Lower leg skin (tissue), 3 donors: ENCODE measurements around the gene TIPIN.

ENCODE experiments used
- POLR2A ChIP-seq, 2 donors: fragments of 450-650 bp; IDR thresholded peaks; one replicate each; pipeline ENCODE4 v1.6.1; 2016 to 2017; ENCODE audit warnings: antibody characterized with exemption in 2 of 2, mild to moderate bottlenecking in 1 of 2, moderate library complexity in 1 of 2
- TF ChIP-seq, protein P1 (sequence below), 3 donors: fragments of 450-650 bp; IDR thresholded peaks; one replicate each; pipeline ENCODE4 v1.5.1; 2016; ENCODE audit warnings: antibody characterized with exemption in 3 of 3, mild to moderate bottlenecking in 3 of 3, moderate library complexity in 2 of 3

DNA sequence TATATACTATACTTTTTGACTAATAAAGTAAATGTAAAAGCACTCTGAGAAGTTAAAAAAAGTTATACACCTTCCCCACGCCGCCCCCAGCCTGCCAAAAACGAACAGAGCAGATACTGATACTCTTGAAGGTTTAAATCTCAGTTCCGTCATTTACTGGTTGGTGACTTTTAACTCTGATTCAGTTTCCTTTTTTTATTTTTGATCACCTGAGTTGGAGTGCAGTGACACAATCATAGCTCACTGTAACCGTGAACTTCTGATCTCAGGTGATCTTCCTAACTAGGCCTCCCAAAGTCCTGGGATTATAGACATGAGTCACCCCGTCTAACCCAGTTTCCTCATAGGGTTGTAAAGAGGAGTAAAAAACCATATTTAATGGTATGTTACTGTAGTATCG is 3.3 kb upstream of the TIPIN start:
- TF ChIP-seq POLR2A (IDR thresholded peaks at IDR 0.05), result no peak
- TF ChIP-seq, protein P1, sequence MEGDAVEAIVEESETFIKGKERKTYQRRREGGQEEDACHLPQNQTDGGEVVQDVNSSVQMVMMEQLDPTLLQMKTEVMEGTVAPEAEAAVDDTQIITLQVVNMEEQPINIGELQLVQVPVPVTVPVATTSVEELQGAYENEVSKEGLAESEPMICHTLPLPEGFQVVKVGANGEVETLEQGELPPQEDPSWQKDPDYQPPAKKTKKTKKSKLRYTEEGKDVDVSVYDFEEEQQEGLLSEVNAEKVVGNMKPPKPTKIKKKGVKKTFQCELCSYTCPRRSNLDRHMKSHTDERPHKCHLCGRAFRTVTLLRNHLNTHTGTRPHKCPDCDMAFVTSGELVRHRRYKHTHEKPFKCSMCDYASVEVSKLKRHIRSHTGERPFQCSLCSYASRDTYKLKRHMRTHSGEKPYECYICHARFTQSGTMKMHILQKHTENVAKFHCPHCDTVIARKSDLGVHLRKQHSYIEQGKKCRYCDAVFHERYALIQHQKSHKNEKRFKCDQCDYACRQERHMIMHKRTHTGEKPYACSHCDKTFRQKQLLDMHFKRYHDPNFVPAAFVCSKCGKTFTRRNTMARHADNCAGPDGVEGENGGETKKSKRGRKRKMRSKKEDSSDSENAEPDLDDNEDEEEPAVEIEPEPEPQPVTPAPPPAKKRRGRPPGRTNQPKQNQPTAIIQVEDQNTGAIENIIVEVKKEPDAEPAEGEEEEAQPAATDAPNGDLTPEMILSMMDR (IDR thresholded peaks at IDR 0.05), result no peak
